HG03520 (cell line): ENCODE measurements around the gene SLC35F3.
"Not testable (repeated sequence)": the region's sequence is repeated elsewhere in the genome, so short reads cannot be mapped to it uniquely, and the experiment has no call there.

Source experiments
- ATAC-seq: cut with Tn5 transposase; IDR thresholded peaks from one replicate; pipeline ENCODE4 v1.9.1; 2021; ENCODE audit warnings: mild to moderate bottlenecking, moderate library complexity; ENCODE audit not compliant: unreplicated experiment

Gene SLC35F3

GRCh38 chr1:234340528-234340927 is 436.1 kb downstream of the SLC35F3 start:
- no peak for ATAC-seq

DNA sequence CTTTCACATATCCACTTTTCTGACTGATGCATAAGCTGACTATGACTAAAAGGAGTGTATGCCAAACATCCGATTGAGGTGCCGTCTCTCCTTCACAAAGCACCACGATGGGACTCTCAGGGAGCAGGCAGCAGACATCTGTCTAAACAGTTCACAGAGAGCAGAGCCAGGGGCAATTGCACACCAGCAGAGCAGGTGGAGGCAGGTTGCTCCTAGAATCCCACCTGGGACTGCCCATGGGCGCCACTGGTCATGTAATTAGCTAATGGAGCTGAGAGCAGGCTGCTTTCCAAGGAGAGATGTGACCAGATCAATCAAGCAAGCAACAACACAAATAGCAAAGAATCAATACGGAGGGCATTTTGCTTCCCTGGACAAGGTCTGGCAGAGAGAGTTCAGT is 438.3 kb downstream of the SLC35F3 start:
- no peak for ATAC-seq

DNA sequence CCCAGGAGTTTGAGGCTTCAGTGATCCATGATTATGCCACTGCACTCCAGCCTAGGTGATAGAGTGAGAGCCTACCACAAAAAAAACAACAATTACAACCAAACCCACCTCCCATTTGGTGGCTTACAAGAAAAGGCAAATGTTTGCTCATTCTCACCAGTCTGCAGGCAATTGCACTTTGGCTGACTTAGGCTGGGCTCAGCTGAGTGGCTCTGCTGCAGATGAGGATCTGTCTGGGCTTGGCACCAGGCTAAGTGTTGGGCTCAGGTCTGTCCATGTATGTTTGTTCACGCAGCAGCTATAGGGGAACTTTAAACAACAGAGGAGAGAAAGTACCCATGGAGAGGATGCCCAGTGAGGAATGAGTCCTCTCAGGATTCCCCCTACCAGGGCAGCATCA is 440.8 kb downstream of the SLC35F3 start:
- no peak for ATAC-seq

DNA sequence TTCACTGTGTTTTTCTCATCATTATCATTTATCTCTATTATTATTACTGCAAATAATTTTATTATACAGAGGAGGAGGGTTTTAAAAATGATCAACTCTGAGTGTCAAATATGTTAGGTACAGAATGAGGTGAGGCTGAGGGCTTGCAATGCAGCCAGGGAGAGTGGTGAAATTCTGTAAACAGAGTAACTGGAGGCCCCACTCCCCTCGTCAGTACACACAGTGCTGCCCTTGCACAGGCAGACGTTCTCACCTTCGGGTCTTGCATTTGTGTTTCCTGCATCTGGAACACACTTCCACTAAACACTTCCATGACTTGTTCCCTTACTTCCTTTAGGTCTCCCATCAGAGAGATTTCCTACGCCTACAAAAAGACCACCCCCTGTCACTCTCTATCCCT is 444.5 kb downstream of the SLC35F3 start:
- no peak for ATAC-seq

DNA sequence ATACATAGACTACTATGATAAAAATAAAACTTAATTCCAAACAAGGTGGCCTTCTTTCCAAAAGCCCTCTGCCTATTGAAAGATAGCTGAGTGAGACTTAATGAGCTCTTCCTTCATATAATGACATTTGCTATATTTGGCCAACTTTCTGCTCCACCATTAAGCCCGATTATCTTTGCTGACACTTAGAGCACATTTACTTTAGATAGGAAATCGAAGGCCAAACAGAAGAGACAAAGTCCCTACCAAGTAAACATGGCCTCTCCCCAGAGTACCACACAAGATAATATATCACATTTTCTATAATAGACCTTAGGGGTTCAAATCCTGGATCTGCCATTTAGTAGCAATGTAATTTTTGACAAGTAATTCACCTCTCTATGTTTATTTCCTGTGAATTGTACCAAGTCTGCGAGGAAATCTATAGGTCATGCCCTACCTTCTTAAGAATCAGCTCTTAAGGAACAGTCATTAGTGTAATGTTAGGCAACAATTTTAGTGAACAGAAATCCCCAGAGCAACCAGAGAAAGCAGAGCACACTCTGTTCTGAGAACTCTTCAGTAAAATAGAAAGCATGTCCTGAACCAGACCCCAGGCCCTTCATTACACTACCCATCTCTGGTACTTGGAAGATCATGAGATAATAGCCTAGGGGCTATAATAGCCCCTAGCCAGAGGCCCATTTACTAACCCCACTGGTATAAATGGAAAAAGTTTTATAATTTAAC is 451.5 kb downstream of the SLC35F3 start:
- no peak for ATAC-seq

GRCh38 chr1:234356615-234357269 is 452.3 kb downstream of the SLC35F3 start:
- not testable (repeated sequence) for ATAC-seq

GRCh38 chr1:234357831-234358230 is 453.4 kb downstream of the SLC35F3 start:
- no peak for ATAC-seq

DNA sequence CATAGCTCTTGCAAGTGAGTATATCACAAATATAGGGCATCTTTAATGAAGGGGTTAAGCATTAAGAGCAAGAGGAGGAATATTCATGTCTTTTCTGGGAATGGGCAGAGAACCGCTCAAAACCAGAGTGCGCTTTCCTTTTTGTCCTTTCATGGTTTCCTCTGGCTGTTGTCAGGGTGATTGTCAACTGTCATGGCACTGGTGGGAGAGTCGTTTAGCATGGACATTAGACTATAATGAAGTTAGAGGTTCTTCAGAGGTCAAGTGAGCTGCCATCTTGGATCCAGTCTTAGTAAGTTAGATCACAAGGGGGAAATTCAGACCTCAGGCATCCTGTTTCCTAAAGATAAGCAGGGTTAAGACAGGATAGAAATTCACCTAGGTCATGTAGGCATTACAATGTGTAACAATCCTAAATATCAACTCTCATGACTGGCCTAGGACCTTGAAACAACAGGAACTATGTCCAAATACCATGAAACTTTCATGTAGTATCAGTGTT is 456.7 kb downstream of the SLC35F3 start:
- no peak for ATAC-seq

DNA sequence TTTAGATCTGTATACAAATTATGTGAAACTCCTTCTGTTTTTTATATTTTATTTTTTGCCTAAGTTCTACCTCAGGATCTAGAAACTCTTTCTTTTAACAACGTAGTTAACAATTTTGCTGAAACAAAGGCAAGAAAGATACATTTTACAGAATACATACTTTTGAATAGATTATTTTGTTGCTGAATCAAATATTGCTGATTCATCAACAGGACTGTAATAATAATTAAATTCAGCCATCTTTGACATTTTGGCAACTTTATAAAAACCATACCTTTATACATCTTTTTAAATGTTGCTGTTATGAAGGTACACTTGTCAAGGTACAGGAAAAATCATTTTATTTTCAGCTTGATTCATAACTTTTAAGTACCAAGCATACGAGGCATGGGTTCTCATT is 458.1 kb downstream of the SLC35F3 start:
- no peak for ATAC-seq

DNA sequence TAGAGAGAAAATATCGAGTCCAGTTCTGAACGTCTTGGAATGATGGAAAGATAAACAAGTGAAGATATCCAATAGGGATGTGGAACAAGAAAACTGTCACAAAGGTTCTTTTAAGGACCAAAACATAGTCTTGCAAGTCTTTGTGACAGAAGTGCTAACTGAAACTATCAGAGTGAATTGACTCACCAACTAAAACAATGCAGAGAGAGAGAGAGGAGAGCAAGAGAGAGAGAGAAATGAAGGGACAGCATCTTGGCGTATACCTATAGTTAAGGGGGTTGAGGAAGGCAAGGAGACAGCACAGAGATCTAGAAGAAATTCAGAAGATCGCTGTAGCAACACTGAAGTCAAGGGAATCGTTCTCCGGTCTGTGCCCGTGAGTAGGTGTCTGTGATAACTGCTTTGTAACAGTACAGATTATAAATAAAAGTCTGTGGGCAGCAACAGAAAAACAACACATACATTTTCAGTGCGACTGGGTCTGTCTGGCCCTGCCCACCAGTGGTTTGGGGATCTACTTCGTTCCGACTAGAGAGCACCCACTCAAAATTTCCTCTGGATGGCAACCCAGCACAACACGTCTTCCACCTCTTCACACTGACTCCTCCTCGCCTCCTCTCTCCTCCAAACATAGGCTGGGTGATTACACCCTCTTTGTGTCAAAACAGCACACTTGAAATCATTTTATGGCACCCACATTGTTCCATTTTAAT is 464.0 kb downstream of the SLC35F3 start:
- no peak for ATAC-seq

- no peak for ATAC-seq
Observed at GRCh38 chr1:234369033-234369430, 464.6 kb downstream of the SLC35F3 start.

DNA sequence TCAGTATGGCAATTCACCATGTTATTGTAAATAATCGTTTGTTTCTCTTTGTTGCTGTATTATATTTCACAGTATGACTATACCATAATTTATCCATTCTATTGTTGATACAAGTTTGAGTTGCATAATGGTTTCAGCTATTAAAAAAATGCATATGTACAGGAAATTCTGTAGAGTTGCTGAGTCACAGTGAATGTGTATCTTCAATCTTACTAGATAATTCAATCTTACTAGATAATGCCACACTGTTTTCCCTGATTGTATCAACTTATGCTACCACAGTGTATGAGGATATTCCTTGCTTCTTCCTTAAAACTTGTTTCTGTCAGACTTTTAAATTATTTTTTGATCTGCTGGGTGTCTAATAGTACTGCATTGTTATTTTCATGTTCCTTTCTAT is 465.3 kb downstream of the SLC35F3 start:
- ATAC-seq, result no peak

GRCh38 chr1:234371414-234371813 is 466.9 kb downstream of the SLC35F3 start:
- ATAC-seq, result no peak

DNA sequence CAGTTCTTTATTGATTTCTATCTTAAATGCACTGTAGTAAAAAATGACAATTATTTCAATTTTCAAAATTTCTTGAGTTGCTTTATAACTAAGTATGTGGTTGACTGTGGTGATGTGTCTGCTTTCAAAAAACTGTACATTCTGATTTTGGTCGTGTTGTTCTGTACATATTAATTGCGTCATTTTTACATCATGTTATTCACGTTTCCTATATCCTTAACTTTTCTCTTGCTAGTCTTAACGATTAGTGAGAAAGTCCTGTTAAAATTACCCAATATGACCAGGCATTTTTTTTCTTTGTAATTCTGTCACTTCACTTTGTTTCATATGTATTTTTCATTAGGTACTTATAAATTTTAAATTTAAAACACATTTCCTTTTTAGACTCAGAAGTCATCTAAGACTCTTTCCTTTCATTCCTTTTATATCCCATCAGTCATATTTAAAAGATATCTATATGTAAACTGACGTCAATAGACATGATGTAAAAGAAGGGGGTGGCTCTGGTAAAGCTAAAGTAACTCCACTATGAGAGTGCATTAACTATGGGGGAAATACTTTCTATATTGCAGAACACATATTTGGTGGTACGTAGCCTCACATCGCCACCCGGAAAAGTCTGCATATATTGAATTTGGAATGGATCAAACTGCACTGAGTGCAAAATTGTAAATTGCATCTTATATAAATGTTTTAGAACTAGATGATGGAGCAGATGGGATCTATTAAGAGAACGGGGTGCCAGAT is 467.7 kb downstream of the SLC35F3 start:
- ATAC-seq, result no peak

- ATAC-seq, result peak; percentile 82
Observed at GRCh38 chr1:234373064-234373958, 468.8 kb downstream of the SLC35F3 start, which contains the start of gene COA6. COA6 (plus strand) TSS chr1:234373456; CDS start chr1:234373467, 11 bp downstream.

DNA sequence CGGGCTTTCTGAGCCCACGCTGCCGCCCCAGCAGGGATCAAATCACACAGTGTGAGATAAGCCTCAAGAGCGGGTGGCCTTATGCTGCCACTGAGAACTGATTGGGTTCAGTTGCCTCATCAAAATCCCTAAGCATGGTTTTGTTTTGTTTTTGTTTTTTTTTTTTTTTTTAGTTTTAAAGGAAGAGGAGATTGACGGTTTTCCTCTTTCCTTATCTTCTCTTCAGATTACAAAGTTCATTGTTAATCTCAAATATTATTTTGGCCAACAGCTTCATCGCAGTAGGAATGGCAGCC is 469.4 kb downstream of the SLC35F3 start:
- ATAC-seq, result peak; percentile 17
